ENCODE results near the gene SLC35E4.
"Not testable (repeated sequence)": the region's sequence is repeated elsewhere in the genome, so short reads cannot be mapped to it uniquely, and the experiment has no call there.

The SLC35E4 gene, protein sequence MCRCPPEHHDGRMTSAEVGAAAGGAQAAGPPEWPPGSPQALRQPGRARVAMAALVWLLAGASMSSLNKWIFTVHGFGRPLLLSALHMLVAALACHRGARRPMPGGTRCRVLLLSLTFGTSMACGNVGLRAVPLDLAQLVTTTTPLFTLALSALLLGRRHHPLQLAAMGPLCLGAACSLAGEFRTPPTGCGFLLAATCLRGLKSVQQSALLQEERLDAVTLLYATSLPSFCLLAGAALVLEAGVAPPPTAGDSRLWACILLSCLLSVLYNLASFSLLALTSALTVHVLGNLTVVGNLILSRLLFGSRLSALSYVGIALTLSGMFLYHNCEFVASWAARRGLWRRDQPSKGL

DNA sequence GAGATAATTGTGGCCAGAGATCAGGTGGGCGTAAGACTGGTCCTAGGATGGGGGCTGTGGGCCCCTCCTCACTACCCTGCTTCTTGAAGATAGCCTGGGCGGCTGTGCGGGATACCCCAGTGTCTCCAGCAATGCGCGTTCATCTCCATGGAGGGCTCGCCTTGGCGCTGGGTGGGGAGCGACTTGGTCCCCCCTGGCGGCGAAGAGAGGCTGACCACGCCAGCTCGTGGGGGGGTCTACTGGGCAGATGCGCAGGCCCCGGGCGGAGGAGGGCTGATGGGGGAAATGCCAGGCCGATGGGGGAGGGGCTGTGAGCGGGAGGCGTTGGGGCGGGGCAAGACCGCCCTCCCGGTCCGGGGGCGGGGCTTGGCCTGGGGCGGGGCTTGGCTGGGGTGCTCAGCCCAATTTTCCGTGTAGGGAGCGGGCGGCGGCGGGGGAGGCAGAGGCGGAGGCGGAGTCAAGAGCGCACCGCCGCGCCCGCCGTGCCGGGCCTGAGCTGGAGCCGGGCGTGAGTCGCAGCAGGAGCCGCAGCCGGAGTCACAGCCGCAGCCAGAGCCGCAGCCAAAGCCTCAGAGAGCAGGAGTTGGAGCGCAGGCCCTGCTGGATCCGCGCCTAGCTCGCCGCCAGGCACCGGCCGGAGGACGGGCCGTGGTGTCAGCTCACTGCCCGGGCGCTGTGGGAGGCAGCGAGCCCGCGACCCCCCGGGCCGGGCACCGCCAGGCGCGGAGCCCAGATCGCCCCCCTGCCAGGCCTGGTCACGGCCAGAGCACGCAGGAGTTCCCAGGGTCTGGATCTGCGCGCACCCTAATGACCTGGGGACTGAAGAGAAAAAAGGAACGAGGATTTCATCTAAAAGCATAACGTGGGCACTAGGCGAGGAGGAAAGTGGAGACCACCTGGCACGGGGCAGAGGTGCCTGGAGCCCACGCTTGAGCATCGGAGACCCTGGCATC is at the start of gene SLC35E4:
SLC35E4 (plus strand) TSS at position 509 of the 953 bp plus-strand sequence. CDS start 670 bp downstream, outside the sequence.
- DNase-seq (ENCODE audit: low spot score) = peak; percentile 92

DNA sequence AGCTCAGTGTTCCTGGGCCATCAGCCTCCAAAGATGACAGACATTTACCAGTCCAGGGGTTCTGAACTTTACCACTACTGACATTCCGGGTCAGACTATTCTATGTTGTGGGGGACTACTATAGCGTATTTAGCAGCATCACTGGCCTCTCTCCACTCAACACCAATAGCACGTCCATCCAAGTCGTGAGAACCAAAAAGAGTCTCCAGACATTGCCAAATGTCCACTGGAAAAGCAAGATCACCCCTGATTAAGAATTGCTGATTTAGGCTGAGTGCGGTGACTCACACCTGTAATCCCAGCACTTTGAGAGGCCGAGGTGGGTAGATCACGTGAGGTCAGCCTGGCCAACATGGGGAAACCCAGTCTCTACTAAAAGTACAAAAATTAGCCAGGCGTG is 49.2 kb upstream of the SLC35E4 start:
- no peak for DNase-seq (ENCODE audit: low spot score)

DNA sequence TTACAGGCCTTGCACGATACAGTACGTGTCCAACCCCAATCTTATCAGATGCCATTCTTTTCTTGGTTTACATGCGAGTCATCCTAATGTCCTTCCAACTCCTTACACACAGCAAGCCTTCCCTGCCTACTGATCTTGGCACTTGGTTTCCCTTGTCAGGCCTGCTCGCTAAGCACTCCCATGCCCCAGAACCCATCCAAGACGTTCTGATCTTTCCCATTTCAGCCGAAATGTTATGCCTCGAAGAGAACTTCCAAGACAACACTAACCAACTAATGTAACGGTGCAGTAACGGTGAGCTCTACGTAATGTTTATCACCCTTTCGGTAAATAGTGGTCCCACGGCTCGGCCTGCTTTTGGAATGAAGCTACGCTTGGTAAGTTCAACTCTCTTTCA is 44.4 kb upstream of the SLC35E4 start:
- peak; percentile 38 for DNase-seq (ENCODE audit: low spot score)

DNA sequence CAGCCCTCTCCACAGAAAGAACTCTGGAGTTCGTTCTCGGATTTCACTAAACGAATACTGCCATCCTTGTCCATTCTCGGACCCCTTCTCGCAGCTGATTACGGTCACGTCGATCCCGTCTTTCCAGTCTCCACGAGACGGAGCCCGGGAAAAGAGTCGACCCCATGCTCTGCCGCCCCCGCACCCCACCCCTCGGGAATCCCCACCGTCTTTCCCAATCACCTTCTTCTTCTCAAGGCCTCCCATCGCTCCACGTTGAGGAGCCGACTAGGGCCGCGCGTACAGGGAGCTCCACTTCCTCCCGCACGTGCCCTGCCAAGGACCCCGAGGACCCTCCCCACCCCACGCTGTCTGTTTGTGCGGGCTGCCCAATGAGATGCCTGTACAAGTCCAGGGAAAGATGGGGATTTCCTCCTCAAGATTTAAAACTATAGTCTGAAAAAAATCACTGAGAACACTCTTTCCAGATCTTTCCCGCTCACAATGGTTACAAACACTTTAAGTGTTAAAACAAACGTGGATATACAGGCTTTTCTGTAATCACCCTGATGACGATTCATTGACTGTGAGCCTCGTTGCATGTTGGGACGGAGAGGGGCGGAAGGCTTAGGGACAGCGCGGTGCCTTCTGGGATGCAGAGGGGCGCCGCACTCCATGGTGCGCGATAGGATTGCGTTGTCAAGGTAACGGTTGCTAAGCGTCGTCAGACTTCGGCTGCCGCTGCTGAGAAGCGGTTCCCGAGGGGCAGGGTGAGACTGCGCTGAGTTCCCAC is 43.8 kb upstream of the SLC35E4 start, which contains the start of gene PES1:
PES1 (minus strand) TSS at position 323 of the 772 bp plus-strand sequence; CDS start at position 246, 77 bp downstream.
- peak; percentile 97 for DNase-seq (ENCODE audit: low spot score)

DNA sequence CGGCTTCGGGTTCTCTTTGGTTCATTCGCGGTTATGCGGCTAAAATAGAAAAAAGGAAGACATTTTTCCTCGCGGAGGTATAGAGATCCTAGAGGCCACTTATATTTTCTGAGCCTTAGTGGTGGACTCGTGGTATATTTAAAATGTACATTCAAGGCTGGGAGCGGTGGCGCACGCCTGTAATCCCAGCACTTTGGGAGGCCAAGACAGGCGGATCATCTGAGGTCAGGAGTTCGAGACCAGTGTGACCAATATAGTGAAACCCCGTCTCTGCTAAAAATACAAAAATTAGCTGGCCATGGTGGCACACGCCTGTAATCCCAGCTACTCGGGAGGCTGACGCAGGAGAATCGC is 43.2 kb upstream of the SLC35E4 start:
- not testable (repeated sequence) for DNase-seq (ENCODE audit: low spot score)

DNA sequence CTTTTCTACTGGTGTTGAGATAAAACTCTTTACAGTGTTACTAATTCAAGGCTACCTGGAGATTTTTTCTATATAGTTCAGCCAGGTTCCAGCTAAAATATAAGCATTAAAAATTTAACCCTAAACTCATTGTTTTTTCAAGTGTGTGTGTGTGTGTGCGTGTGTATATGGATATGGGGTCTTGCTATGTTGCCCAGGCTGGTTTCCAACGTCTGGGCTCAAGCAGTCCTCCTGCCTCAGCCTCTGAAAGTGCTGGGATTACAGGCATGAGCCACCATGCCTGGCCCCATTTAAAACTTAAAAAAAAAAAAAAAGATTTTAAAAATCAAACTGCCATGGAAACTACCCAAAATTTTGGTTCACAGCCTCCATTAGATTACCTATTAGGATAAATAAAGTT is 39.4 kb upstream of the SLC35E4 start:
- DNase-seq (ENCODE audit: low spot score) = no peak

DNA sequence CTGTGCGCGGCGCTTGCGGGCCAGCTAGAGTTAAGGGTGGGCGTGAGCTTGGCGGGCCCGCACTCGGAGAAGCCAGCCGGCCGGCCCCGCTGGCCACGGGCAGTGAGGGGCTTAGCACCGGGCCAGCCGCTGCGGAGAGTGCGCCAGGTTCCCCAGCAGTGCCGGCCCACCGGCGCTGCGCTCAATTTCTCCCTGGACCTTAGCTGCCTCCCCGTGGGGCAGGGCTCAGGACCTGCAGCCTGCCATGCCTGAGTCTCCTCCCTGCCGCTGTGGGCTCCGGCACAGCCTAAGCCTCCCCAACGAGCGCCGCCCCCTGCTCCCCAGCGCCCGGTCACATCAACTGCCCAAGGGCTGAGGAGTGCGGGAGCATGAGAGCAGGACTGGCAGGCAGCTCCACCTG is 38.7 kb upstream of the SLC35E4 start:
- DNase-seq (ENCODE audit: low spot score) = no peak

DNA sequence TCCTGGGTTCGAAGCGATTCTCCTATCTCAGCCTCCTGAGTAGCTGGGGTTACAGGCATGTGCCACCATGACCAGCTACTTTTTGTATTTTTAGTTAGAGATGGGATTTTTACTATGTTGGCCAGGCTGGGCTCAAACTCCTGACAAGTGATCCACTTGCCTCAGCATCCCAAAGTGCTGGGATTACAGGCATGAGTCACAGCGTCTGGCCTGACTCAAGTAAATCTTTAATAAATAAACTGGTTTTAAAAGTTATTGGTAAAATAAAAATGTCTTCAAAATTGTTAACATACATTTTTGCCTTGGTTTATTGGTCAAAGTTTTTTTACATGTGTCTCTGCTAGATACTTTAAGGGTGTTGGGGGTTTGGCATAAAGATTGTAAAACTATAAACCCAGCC is 36.6 kb upstream of the SLC35E4 start:
- DNase-seq (ENCODE audit: low spot score) = no peak

DNA sequence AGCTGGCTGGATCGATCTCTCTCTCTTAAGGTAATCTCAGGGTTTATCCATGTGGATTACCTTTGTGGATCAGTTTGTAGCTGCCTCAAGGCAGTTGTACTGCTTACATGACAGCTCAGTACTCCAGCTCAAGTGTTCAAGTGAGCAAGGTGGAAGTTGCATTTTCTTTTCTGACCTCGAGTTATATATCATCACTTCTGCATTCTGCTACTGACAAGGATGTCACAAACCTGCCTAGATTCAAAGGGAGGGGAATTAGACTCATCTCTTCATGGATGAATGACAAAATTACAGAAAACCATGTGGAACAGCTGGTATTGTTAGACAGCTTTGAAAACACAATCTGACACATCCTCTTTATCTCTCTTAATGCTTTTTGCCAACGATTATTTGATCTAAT is 34.7 kb upstream of the SLC35E4 start:
- DNase-seq (ENCODE audit: low spot score) = no peak

DNA sequence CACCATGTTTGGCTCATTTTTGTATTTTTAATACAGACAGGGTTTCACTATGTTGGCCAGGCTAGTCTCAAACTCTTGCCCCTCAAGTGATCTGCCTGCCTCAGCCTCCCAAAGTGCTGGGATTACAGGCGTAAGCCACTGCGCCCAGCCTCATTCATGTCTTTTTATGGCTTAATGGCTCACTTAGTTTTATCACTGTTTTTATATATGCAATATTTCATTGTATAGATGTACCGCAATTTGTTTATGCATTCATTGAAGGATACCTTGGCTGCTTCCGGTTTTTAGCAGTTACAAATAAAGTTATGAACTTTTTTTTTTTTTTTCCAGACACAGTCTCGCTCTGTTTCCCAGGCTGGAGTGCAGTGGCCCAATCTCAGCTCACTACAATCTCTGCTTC is 34.1 kb upstream of the SLC35E4 start:
- DNase-seq (ENCODE audit: low spot score) = no peak

DNA sequence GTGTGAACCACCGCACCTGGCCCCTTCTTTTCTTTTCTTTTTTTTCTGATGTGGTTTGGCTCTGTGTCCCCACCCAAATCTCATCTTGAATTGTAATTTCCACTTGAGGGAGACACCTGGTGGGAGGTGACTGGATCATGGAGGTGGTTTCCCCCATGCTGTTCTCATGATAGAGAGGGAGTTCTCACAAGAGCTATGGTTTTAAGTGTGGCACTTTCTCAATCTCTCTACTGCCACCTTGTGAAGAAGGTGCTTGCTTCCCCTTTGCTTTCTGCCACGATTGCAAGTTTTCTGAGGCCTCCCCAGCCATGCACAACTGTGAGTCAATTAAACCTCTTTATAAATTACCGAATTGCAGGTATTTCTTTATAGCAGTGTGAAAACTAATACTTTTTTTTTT is 33.5 kb upstream of the SLC35E4 start:
- no peak for DNase-seq (ENCODE audit: low spot score)

DNA sequence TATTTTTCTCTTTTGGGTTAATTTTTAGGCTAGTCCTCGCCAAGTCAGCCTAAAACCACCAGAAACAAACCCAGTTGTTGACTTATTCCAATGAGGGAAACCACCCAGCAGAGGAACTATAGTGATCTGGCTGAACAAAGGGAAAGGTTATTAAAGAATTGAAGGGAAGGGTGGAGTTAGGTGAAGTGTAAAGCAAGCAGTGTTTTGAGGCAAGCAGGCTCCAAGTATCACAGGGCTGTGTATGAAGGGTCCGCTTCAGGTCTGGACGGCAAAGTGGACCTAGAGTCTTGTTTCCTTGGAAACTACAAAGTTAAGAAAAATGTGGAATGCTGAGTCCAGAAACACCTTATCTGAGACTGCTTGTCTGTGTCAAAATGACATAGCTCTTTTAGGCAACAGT is 31.8 kb upstream of the SLC35E4 start:
- DNase-seq (ENCODE audit: low spot score) = no peak

DNA sequence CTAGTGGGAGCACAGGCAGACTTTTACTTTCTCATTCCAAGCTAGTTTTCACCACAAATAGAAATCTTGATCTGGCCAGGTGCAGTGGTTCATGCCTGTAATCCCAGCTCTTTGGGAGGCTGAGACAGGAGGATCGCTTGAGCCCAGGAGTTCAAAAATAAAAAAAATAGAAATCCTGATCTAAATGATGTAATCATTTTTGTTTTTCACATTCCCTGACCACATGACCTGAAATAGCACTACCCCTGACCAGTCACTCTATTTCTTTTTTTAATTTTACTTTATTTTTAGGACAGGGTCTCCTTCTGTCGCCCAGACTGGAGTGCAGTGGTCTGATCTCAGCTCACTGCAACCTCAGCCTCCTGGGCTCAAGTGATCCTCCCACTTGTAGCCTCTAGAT is 30.9 kb upstream of the SLC35E4 start:
- DNase-seq (ENCODE audit: low spot score) = no peak

DNA sequence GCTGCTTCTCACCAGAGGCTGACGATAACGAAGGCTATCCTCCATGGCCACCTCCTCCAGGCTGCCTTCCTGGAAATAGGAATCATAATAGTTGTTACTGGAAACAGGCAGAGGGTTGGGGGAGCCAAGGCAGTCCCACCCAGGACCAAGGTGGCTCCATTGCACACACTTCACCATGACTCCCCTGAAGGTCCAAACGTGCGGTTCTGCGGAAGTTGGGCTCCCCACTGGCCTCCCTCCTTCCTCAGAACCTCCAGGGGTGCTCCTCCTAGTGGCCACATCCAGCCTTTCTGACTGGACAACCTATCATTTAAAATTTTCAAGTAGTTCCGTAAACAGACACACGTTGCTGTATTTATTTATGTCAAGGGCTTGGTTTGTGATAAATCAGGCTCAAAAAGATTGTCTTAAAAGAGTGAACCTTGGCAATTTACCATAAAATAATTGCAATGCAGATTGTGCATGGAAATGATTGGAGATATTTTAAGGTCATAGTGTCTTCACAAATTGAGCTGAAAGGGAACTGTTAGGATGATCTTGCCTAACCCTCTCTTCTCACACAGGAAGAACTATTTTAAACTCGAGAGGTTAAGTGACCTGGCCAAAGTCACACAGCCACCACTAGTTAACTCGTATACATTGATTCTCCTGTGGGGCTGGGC is 30.0 kb upstream of the SLC35E4 start:
- peak; percentile 51 for DNase-seq (ENCODE audit: low spot score)

DNA sequence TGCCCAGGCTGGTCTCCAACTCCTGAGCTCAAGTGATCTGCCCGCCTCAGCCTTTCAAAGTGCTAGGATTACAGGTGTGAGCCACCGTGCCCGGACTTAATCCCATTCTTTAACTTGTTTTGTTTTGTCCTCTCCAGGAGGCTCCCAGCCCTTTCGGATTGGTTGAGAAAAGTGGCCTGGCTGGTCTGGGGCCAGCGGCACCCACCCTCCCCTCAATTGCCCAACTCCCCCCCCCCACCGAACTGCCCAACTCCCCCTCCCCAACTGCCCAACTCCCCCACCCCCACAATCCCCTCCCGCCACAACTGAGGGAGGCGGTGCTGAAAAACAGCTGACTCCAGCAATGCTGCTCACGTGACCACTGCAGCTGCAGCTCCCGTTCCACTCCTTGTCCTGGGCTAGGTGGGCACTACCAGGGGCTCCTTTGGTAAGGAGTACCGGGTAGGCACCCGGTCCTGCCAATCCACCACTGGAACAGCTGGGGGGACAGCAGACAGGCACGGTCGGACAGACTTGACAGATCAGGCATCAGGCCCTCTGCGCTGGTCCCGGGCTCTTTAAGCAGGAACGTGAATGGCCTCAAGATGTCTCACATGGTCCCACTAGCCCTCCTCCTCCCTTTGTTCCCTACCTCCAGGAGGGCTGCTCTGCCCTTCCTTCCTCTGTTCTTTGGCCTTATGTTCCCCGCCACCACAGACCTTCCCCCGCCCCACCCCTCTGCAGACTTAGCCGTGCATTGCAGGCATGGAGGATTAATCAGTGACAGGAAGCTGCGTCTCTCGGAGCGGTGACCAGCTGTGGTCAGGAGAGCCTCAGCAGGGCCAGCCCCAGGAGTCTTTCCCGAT is 28.9 kb upstream of the SLC35E4 start, which contains the start of gene TCN2:
TCN2 (plus strand) TSS at position 720 of the 845 bp plus-strand sequence. CDS start 158 bp downstream, outside the sequence.
- peak; percentile 59 for DNase-seq (ENCODE audit: low spot score)

DNA sequence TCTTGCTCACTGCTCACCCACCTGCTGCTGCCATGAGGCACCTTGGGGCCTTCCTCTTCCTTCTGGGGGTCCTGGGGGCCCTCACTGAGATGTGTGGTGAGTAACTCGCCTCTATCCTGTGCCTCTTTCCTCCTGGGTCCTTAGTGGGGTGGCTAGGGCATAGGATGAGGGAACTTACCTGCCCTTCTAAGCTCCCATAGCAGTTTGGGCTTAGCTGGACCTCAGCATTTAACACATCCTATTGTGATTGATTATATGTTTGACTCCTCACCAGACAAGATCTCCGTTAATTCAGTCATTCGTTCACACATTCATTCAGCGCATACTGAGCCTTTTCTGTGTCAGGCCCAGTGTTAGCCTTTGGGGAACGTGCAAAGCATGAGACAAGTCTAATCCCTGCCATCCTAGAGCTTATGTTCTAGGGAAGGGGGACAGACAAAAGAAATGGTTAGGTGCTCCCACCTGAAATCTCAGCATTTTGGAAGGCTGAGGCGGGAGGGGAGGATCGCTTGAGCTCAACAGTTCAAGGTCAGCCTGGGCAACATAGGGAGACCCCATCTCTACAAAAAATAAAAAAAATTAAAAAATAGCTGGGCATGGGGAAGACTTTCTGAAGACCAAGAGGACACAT is 28.2 kb upstream of the SLC35E4 start:
- DNase-seq (ENCODE audit: low spot score) = no peak

DNA sequence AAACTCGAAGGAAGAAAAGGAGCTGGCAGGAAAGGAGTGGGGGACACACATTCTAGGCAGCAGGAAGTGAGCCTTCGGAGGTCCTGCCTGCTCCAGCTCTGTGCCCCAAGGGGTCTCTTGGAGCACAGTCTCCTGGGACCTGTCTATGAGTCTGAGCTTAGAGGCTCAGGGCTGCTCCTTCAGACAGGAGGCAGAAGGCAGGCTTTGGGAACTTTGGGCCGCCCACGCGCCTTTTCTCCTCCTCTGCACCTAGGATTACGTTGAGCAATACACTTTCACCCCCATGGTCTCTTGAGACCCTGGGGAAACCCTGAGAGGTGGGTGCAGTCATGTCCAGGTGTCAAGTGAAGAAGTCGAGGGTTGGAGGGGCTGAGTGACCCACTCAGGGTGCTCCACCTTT is 27.6 kb upstream of the SLC35E4 start:
- DNase-seq (ENCODE audit: low spot score) = no peak

DNA sequence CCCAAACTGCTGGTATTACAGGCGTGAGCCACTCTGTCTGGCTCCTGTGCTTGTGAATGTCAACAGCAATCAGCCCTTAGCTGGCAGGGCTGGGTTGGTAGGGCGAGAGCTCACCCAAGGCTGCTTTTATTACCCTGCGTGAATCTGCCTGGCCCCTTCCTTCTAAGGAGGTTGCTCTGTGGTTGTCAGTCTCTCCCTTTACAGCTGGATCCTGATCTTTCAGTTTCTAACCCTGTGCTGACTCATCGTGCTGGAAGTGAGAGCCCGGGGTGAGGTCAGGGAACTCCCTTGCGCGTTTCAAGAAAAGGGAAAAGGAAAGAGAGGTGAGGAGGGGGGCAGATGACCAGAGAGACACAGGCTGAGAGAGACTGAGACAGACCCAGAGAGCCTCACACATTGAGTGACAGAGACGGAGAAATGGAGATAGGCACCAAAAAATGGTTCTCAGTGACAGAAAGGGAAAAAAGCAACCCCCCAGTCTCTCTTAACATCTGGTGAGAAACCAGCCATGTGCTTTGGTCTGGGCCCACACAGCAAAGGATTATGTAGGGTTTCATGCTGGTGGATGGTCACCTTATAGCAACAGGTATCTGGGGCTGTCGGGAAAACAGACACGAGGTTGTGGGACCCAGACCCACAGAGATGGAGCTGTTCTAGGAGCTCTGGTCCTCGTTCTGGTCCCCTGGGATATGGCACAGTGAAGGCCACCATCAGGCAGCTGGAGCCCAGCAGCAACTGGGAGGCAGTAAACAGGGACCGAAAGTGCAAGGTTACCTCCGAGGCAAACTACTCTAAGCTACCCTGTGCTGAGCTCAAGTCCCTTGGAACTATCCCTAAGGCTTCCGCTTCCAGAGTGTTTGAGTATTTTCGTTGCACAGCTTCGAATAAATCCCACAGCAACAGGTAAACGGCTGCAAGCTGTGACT is 26.1 kb upstream of the SLC35E4 start:
- DNase-seq (ENCODE audit: low spot score) = peak; percentile 67

DNA sequence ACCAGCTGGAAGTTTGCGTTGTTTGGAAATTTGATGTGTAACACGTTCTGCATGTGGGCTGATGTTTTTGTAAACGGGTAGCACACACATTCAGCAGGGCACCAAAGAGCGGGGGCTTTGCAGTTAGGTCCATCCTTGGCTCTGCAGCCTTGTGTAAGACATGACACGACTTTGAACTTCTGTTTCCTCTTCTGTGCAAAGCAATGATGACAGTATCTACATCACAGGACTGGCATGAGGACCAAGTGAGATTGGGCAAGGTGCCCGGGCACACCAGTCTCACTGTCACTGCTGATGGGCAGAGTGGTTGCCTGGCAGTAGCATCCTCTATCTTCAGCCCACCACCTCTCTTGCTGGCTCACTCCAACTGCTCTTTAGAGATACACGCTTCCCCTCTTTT is 25.3 kb upstream of the SLC35E4 start:
- DNase-seq (ENCODE audit: low spot score) = no peak

Measured in kidney capillary endothelial cell (primary cell).